HG03139 (cell line): Measurements from ENCODE around the gene RBFOX2.
A peak's percentile ranks its signal among the peaks of the same experiment; 100 is the strongest.
"Not testable (repeated sequence)": the region's sequence is repeated elsewhere in the genome, so short reads cannot be mapped to it uniquely, and the experiment has no call there.

Source experiments
- ATAC-seq: cut with Tn5 transposase; IDR thresholded peaks from one replicate; pipeline ENCODE4 v1.9.1; 2021; ENCODE audit not compliant: unreplicated experiment

The RBFOX2 gene

DNA sequence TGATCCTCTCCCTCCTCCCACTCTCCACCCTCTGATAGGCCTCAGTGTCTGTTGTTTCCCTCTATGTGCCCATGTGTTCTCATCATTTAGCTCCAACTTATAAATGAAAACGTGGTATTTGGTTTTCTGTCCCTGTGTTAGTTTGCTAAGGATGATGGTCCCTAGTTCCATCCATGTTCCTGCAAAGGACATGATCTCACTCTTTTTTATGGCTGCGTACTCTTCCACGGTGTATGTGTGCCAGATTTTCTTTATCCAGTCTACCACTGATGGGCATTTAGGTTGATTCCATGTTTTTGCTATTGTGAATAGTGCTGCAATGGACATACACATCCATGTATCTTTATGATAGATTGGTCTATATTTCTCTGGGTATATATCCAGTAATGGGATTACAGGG, 15.9 kb upstream of the RBFOX2 start:
- ATAC-seq = not testable (repeated sequence)

DNA sequence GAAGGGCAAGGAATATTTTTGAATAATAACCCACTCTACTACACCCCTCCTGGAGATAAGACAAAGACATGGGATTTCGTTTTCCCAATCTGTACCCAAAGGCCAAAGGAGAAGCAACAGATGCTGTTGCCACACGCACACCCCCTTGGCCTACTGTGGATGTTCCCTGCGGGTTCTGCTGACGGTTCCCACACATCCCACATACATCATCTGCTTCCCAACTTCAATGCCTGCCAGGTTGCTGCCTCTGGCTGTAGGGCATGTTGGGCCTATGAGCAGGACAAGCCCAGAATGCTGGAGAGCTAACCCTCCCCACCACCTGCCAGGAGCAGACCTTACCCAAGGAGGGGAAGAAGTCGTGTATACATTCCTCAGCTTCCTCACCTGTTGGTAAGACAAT, 13.6 kb upstream of the RBFOX2 start:
- ATAC-seq = no peak

DNA sequence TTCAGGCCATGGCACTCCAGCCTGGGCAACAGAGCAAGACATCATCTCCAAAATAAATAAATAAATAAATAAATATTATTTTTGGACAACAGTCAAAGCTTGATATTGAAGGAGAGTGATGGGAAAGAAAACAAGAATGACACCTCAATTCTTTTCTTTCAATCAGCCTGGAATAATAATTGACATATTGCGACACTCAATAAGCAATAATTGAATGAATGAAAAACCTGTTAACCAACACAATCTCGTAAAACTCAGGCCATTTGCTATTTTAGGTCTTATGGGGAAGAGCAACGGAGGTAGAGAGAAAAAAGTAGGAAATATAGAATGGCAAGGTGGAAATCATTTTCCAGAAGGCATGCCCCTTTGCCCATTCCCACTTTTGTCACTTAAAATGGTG, 10.5 kb upstream of the RBFOX2 start:
- ATAC-seq = no peak

DNA sequence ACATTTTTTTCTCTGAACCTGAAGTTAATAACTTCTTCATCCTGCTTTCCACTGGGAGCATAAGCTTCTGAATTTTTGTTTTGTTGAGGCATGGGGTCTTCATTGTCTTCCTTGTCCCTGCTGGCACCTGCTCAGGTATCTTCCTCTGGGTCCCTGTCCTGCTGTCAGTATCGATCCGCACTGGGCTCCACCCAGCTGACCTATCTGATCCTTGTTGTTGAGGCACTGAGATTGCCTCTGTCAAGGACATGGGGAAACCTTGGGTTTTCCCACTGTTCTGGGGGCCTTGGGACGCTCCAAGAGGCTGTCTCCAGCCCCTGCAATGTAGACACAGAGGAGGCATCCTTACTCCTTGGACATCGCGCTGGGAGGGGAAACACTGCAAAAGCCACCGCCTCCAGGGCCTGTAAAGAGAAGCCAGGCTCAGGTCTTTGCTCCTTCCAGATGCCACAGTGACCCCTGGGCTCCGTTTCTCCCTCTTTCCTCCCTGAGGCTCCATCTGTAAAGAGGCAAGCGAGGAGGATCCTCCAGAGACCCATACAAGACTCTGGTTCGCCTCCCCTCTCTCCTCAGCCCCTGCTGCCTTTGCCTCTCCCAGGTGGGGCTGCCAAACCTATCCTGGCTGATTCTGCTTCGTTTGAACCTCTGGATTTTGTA, 8.6 kb upstream of the RBFOX2 start:
- no peak for ATAC-seq

DNA sequence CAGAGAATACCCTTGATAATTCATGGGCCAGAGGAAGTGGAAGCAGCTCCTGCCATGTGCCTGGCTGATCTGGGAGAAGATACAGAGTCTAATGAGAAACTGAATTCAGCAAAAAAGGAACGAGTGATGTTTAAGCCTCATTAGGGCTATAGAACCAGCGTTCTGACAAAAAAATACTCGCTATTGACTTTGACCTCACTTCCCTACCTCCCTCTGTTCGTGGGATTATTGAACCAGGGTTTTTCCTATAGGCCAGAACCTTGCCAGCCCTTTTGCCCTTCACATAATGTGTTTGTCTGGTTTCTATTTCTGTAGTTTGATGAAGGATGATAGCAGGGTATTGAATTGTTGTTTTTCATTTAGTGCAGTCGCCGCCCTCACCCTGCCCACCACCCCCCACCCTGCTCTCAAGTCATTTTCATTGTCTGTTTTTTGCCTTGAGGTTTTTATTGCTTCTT, 7.6 kb upstream of the RBFOX2 start:
- no peak for ATAC-seq

DNA sequence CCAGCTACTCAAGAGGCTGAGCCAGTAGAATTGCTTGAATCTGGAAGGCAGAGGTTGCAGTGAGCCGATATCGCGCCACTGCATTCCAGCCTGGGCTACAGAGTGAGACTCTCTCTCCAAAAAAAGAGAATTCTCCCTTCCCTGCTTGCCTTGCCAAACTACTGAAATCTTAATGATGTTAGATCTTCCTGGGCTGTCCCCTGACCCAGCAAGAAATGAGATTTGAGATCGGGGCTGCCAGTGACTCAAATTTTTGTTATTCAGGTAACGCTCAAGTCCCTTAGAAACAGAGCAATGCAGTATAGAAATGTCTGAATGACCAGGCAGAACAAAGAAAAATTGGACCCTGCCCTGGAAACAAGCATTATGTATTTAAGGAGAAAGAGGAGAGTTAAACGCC, 4.0 kb upstream of the RBFOX2 start:
- ATAC-seq = no peak

DNA sequence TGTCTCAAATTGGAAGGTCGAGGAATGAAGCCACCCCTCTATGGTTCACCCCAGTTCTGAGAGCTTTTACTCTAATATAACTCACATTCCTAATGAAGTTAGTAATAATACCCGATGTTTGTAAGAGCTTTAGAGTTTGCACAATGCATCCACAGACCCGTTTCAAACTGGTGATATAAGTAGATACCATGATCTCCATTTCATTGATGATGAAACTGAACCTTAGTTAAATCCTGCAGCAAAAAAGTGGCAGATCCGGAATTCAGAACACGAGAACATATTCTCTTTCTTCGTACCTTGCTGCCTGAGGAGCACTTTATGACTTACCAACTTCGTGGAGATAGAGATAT, 757 bp upstream of the RBFOX2 start:
- no peak for ATAC-seq

DNA sequence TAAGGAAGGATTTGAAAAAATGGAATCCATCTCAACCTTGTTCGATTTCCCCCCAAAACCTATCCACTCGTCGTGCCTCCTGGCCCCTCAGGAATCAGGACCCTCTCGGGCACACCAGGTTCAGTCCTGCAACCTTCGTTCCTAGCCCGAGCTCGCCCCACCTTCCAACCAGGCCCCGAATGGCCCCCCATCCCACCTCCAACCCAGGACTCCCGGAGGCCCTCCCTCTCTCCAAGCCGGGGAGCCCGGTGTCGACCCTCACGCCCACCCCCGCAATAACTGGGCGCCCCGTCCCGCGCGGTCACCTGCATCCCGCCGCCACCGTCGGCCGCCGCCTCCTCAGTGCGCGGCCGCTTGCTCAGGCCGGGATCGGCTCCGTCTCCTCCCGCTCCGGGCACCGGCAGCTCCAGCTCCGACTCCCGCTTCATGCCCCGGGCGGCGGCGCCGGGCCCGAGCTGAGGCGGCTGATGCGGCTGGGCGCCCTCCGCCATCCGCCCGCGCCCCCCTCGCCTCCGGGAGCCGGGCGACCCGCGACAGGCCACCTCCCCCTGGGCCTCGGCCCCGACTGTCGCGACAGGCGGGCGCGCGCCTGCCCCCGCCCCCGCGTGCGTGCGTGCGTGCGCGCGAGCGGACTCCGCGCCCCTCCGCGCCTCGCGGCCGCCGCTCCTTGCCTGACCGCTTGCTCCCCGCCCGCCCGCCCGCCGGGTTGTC, 534 bp downstream of the RBFOX2 start:
- no peak for ATAC-seq

DNA sequence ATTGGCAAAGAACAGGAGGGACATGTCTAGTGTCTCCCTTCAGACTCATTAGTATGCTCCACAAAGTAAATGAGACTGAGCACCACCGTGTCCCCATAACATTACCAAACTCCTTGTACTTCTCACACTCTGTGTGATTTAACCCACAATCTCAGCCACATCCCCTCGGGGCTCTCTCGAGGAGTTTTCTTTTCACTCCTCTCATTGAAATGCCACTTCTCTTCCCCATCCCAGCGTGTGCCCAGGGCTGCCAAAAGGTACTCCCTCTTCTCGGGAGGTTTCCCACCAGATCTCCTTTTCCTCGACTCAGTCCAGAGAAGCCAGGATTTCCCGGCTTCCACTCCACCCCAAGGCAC, 1.1 kb downstream of the RBFOX2 start:
- ATAC-seq = no peak

DNA sequence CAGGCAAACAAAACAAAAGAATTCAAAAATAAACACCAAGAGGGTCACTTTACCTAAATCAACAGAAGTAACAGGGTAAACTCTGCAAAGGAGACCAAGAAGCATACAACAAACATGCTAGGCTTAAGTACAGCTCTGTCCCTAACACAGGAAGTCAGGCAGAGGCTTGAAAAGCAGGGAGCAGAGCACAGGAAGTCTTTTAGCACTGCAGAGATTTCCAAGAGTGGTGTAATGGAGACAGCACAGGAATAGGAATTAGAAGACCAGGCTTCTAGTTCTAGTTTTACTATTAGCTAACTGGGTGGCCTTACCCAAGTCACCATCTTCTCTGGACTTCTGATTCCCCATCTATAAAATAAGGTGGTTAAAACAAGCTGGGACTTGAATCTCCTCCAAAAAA, 1.9 kb downstream of the RBFOX2 start:
- ATAC-seq = no peak

DNA sequence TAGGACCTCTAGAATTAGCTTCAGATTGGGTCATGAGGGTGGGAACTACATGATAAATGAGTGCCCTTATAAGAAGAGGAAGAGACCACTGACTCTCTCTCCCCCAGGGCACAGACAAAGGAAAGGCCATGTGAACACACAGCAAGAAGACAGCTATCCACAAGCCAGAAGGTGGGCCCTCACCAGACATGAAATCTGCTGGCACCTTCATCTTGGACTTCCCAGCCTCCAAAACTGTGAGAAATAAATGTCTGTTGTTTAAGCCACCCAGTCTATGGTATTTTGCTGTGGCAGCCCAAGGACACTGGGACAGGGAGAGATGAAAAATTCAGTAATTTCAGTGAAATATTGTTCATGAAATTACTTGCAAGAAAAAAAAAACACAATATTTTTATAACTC, 5.9 kb downstream of the RBFOX2 start:
- no peak for ATAC-seq

DNA sequence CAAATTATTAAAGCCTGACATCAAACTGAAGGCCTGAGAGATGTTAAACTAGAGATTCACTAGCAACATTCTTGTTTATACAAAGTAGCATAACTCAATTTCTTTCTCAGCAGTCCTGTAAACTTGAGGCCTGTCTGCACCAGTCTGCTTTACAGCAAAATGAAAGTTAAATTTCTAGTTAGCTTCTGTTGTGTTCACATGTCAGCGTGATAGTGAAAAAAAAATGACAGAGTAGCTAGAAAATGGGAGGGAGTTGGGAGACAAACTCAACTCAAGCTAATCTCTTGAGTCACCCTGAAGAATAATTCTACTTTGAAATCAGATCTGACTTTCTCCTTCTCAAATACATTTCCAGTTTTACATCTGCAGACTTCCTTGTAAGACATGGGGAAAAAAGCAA, 6.5 kb downstream of the RBFOX2 start:
- no peak for ATAC-seq

DNA sequence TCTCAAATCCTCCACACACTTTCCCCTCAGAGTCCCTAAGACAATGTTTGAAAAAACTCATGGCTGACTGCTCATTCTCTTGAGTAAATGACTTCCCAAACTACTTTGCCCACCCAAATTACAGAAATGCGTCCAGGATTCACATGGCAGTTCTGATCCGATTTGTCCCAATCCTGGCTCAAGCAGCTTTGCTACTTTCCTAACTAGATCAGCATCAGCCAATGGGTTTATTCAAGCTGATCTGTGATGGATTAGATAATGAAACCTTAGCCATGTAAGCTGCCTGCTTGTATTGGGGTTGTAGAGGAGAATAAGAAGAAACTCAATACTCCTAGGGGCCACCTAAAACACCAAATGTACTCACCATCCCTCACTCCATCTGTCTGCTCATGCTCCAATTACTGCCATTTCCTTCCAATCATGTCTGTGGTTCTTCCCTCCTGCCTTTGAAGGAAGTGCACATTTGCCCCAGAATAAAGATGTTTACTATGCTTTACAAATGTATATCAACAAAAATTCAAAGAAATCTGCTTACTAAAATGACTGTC, 6.9 kb downstream of the RBFOX2 start:
- no peak for ATAC-seq

DNA sequence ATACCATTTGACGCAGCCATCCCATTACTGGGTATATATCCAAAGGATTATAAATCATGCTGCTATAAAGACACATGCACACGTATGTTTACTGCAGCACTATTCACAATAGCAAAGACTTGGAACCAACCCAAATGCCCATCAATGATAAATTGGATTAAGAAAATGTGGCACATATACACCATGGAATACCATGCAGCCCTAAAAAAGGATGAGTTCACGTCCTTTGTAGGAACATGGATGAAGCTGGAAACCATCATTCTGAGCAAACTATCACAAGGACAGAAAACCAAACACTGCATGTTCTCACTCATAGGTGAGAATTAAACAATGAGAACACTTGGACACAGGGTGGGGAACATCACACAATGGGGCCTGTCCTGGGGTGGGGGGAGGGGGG, 7.8 kb downstream of the RBFOX2 start:
- ATAC-seq = not testable (repeated sequence)

DNA sequence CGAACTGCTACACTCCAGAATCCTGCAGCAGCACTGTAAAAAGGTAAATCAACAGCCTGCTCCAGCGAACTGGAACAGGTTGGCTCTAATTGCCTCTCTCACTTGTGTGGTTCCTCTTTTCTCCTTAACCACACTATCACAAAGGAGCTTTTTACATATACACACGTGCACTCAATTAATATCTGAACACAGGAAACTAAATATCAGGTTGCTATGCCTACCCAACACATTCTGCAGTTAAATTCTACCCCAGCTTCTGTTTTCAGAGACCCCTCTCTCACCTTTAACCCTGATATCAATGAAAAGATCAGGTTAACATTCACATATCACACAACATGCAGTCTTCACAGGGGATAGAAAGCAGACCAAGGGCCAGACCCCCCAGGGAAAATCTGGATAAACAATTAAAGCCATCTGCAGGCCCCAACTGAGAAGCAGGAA, 11.0 kb downstream of the RBFOX2 start:
- peak; percentile 54 for ATAC-seq

DNA sequence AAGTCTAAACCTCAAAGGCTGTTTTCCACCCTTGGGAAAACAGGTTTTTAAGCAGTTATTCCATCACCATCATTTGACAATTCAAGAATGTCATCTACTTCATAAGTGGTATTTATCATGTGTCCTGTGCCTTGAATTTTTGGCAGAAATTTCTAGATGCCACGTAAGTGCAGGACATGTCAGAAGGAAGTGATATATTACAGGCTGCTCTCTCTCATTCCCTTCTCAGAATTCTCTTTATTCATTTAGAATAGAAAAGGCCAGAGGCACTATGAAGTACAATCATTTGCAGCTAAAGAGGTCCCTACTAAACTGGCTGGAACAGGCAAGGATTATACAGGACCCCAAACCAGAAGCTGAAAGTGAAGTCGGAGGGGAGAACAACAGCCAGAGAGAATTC, 11.9 kb downstream of the RBFOX2 start:
- no peak for ATAC-seq

DNA sequence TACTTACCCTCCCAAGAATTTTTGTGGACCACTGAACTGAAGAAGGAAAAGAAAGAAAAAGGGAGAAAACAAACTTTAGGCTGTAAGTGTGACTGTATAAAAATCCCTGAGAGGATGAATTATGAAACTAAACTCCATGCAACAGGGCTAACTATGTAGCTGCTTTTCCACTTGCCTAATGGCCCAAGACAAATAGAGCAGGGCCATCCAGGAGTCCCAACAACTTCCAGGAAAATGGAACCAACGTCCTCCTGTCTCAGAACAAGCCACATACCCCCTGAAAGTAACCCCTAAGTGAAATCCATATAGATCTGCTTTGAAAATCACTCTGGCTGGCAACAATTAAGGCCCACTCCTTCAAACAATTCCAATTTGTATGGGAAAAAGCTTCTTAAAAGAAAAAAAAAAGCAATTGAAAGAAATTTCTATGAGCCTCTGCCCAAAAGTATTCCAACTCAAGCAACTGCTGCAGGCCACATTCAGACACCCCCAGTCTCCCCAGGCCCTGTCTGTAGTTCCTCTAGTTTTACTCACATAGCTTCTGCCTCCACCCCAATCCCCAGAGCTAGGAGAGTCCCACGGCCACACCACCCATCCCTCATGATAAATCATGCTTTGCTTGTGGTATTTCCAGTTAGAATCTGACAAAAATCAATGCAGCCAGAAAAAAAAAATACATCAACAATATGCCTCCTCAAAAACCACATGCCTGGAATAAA, 12.7 kb downstream of the RBFOX2 start:
- ATAC-seq = no peak

DNA sequence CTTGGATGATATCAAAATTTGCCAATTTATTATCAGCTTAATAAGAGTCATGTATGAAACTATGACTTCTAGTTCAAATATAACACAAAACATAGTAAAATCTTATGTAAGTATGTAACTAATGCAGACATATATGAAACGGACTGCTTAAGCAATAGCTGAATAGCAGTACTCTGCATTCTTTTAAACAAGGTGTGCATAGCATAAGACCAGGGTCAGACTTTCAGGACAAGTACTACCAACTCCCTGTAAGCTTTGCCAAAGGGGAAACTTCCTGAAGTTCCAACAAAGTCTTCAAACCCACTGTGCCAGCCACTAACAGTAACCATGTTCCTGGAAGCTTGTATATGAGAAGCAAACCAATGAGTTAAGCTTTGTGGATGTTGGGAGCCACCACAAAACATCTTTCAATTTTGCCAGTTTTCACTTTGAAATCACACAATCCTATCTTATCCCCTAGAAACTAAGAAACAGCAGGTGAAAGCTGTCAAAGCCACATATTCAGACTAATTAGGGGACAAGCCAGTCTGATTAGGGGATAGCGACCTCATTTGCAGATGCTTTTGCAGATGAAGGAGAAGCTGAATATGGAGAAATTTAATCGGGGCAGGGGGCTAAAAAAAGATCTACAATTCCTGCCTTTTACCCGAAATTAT, 13.3 kb downstream of the RBFOX2 start:
- no peak for ATAC-seq

DNA sequence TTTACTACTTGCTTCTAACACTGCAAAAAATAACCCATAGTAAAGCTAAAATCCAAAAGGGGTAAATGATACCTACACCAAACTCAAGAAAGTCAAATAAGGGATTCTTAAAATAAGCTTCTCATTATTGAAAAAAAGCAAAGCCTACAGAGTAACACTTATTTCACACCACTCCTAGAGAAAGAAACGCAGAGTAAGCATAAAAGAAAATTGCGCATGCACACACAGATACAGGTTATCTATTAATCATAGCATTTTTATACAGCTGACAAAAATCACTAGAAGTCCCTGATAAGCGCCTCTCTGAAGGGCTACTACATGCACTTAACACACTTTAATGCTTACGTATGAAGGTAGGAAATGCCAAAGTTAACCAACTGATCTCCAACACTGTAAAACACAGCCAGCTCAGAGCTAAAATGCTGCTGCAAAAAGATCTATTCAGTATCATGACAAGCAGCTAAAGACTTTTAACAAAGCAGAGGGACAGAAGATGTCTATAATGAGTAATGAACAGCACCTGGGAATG, 14.0 kb downstream of the RBFOX2 start:
- ATAC-seq = no peak

DNA sequence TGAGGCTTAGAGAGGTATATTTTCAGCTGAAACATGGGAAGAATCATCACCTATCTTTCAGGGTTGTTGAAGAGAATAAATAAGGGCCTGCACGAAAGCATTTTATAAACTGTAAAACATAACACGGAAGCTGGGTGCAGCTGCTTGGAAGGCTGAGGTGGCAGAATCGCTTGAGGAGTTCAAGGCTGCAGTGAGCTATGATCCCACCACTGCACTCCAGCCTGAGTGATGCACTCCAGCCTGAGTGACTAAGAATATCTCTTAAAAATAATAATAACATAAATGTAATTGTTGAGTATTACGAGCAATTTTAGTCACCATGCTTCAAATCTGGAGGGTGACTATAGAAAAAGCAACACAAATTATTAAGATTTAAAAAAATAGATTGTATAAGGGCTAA, 16.3 kb downstream of the RBFOX2 start:
- no peak for ATAC-seq

DNA sequence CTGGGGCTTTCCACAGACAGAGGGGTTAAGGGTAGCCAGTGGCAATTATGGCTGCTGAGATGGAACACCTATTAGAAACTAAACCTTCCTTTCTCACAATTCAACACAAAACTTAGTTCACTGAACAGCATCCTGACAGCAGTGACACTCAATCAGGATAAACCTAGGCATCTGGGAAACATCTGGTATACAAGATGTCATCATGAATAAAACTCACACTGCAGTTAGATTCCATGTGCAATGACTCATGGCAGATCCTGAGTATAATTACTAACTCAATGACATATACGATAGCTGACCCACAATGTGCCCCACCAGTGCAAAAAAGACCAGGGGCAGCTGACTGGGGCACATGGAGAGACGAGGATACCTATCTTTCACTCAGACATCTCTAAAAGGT, 17.7 kb downstream of the RBFOX2 start:
- ATAC-seq = no peak
